GM19238 (cell line): ENCODE data around the gene MYDGF.

Experiments
- DNase-seq: peaks from one replicate; pipeline ENCODE4 v3.0.0; 2011; ENCODE audit warnings: low spot score; ENCODE audit not compliant: insufficient read length

MYDGF gene

DNA sequence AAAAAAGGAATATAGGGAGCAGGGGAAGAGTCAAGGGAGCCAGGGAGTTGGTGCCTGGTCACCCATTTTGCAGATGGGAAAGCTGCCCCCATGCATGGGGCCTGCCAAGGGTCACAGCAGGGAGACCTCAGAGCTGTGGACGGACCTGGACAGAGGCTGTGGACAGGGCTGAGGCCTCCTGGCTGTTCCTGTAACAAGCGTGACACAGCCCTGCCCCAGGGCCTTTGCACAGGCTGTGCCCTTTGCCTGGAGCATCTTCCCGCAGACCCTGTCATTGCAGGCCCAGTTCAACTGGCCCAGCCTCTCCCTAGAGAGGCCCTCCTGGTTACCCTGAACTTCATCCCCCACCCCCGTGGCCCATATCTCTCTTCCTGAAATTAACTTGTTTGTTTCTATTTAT is 24.4 kb downstream of the MYDGF start:
- DNase-seq: no peak

GRCh38 chr19:4642625-4643024 is 27.5 kb downstream of the MYDGF start:
- no peak for DNase-seq

DNA sequence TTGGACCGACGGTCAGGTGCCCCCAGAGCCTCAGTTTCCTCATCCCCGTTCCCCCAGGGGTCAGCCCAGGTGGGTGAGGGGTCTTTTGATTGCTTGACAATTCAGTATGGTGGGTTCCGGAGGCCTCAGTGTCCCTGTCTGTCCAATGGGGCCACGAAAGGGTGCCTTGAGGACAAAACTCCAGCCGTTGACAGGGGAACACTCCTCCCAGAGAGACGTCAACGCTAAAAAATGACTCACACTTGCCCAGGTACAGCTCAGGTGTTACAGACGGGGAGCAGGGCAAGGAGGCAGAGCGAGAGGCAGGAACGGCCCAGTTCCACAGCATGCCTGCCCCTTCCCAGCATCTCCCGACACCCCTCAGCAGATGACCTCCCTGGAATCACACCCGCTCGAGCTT is 29.0 kb downstream of the MYDGF start:
- no peak for DNase-seq

DNA sequence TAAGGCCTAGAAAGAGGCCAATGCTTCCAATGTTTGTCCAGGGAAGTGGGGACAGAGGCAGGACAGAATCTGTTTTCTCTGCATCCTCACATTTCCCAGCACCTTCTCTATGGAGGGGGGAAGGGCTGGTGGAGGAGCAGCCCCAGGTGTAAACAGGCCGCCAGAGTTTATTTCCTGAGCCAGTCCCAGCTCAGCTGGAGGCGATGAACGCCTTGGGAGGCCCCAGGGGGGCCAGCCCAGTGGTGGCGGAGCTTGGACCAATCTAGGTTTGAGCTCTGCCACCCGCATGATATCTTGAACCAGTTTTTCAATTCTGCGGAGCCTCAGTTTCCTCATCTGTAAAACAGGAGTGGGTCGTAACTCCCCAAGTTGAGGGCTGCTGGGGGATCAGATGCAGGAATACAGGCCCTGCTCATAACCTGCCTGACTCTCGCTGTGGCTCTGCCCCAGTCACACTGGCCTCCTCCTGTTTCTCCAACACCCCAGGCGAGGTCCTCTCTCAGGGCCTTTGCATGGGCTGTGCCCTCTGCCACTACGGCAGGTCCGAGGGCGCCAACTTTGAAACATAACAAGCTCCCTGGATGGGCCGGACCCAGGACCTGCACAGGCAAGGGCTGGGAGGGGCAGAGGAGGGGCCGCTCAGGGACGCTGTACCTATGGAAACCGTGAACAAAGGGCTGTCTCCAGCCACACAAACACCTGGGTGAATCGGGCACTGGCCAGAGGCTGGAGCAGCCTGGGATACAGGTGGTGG is 29.7 kb downstream of the MYDGF start:
- DNase-seq: no peak

DNA sequence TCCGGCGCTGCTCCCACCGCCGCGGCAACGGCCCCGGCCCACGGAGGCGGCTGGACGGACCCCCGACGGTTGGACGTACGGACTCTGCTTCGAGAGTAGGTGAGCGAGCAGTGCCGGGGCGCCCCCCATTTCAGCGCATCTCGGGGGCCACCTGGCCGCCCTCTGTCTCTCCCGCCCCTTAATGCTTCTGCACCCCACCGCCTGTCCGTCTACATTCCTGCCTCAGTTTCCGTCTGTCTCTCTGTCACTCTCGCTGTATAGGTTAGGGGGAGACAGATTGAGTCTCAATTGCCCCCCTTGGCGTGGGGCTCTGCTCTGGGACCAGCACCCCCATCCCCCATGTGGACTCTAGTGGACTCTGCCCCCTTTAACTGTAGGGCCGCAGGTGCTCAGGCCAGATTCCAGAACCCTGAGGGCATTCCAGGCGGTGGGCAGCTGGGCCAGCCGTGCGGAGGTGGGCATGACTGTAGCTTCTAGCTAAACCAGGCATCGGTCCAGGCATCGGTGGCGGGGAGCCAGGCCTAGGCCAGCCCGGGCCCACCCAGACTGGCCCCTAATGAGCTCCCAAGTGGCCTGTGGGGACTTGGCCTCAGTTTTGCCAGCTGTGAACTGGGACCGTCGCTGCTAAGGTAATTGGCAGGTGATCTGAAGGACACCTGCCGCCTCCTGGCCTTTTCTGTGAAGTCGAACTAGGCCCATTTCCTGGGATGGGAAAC is 30.5 kb downstream of the MYDGF start:
- DNase-seq: no peak

GRCh38 chr19:4638828-4639530 is 31.2 kb downstream of the MYDGF start, which contains the start of gene TNFAIP8L1:
Gene TNFAIP8L1, plus strand, starts transcription at chr19:4639516. Its CDS starts 12,354 bp downstream, at chr19:4651870.
- DNase-seq: peak; percentile 100

GRCh38 chr19:4638317-4638716 is 31.8 kb downstream of the MYDGF start:
- DNase-seq: no peak

GRCh38 chr19:4636761-4637160 is 33.4 kb downstream of the MYDGF start:
- no peak for DNase-seq

GRCh38 chr19:4636151-4636717 is 33.9 kb downstream of the MYDGF start:
- peak; percentile 77 for DNase-seq

DNA sequence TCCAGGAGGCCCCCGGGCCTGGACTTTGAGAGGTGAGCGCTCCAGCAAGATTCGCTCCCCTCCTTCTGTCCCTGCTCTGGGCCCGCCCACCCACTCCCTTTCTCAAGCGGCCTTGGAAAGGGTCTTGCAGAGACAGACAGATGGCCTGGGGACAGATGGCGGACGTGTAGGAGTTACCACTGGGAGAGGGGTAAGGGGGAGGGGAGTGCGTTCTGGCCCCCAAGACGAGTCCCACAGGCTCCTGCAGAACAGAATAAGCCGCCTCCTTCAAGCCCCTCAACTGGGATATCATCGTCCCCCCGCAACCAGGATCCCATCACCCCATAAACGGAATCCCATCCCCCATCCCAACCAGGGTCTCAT is 34.4 kb downstream of the MYDGF start:
- DNase-seq: no peak

GRCh38 chr19:4633140-4633967 is 36.8 kb downstream of the MYDGF start:
- no peak for DNase-seq

DNA sequence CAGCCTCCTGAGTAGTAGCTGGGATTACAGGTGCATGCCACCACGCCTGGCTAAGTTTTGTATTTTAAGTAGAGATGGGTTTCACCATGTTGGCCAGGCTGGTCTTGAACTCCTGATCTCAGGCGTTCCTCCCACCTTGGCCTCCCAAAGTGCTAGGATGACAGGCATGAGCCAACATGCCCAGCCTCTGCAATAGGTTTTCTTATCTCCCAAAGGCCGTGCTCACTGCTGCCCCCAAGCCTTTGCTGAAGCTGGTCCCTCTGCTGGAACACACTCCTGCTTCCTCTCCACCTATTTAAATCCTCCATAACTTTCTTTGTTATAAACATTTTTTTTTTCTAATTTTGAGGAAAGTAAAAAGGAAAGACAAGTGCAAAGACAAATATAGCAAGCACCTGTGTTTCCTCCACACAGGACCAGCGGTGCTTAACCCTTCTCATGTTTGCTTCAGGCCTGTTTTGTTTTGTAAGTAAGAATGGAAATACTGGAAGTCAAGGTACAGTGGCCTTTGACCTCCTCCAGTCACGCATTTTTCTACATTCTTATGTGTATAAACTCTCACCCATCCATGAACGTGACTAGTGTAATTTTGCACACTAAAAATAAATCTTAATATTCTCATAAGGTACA is 45.3 kb downstream of the MYDGF start:
- DNase-seq: no peak

DNA sequence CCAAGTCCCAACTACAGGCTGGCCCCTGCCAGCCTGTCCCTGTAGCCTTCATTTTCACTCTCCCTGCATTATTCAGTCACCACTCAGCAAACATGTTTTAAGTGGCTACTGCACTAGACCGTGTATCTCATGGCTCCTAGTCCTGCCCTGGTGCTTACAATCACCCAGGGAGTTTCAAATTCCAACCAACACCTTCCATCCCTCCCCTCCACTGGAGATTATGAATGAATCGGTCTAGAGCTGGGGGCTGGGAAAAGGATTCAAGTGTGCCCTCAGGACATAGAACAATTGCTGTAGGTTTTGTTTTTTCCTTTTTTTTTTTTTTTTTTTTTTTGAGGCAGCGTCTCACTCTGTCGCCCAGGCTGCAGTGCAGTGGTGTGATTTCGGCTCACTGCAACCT is 45.8 kb downstream of the MYDGF start:
- no peak for DNase-seq

GRCh38 chr19:4622695-4623421 is 47.3 kb downstream of the MYDGF start:
- no peak for DNase-seq

- DNase-seq: no peak
Measured at GRCh38 chr19:4620675-4621074, 49.5 kb downstream of the MYDGF start.

- no peak for DNase-seq
Measured at GRCh38 chr19:4619668-4620294, 50.4 kb downstream of the MYDGF start.

DNA sequence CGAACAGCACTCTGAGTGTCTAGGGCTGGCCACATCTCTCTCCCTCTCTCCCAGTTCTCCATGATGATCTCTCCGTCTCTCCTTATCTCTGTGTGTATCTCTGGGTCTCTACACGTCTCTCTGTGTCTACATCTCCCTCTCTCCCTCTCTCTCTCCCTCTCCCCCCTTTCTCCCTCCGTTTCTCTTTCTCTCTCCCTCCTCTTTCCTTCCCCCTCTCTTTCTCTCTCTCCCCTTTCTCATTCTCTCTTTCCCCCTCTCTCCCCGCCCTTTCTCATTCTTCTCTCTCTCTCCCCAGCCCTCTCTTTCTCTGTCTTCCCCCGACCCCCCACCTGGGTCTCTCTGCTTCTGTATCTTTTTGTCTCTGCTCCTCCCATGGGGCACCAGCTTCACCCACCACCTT is 52.1 kb downstream of the MYDGF start:
- no peak for DNase-seq

- DNase-seq: no peak
Measured at GRCh38 chr19:4613254-4613751, 56.8 kb downstream of the MYDGF start.

- no peak for DNase-seq
Measured at GRCh38 chr19:4609878-4610511, 60.1 kb downstream of the MYDGF start.
